Activated T-helper 1 cell treated with Interleukin-2 at 50 U/mL for 16 hours (primary cell): Measurements from ENCODE around the gene PCDHGA1.

Source experiments
- DNase-seq: peaks from one replicate; pipeline ENCODE4 v3.0.0-alpha.2; 2020; ENCODE audit warnings: low read depth

Gene PCDHGA1

DNA sequence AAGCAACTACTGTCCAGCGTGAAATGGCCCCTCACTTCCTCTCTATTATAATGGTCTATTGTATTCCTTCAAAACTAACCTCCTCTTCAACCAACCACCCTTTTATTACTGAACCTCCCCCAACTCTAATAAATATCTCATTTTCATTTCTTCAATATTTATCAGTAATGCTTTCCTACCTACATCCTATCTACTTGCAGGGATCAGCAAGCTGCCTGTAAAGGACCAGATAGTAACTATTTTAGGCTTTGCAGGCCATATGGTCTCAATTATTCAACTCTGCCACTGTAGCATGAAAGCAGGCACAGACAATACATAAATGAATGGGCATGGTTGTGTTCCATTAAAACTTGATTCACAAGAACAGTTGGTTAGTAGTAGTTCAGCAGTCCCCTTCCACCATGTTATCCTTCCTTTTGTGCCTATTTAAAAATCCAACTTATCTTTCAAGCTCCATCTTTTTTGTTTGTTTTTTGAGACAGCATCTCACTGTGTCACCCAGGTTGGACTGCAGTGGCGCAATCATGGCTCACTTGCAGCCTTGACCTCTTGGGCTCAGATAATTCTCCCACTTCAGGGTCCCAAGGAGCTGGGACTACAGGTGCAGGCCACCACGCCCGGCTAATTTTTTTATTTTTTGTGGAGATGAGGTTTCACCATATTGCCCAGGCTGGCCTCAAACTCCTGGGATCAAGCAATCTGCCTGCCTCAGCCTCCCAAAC lies 204.3 kb downstream of the PCDHGA1 start:
- DNase-seq: no peak

DNA sequence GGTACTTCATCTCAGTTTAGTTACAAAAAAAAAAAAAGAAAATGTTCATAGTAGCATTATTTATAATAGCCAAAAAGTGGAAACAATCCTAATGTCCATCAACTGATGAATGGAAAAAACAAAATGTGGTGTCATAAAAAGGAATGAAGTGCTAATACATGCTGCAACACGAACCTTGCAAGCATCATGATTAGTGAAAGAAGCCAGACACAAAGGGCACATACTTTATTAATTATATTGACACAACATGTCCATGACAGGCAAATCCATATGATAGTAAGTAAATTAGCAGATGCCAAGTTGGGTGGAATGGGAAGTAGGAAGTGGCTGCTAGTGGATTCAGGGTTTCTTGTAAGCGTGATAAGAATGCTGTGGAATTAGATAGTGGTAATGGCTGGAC lies 212.7 kb downstream of the PCDHGA1 start:
- DNase-seq: no peak

DNA sequence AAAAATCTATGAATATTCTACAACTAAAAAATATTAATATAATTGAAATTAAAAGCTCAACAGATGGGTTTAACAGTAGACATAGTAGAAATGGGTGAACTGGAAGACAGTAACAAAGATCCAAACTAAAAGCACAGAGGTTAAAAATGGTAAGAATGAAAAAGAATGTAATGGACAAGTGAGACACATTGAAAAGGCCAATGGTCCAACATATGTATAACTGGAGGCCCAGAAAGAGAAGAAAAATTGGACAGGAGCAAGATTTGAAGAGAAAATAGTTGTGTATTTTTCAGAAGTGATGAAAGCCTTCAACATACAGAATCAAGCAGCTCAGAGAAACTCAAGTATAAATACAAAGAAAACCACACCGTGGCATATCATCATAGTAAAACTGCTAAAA lies 217.2 kb downstream of the PCDHGA1 start:
- DNase-seq: no peak

DNA sequence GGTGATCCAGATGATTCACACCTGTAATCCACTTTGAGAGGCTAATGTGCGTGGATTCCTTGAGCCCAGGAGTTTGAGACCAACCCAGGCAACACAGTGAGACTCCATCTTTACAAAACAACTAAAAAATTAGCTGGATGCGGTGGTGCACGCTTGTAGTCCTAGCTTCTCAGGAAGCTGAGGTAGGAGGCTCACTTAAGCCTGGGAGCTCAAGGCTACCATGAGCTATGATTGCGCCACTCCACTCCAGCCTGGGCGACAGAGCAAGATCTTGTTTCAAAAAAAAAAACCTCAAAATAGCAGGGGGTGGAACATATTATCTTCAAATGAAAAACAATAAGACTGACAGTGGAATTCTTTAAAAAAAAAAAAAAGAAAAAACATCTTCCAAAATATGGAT lies 217.6 kb downstream of the PCDHGA1 start:
- DNase-seq: no peak

DNA sequence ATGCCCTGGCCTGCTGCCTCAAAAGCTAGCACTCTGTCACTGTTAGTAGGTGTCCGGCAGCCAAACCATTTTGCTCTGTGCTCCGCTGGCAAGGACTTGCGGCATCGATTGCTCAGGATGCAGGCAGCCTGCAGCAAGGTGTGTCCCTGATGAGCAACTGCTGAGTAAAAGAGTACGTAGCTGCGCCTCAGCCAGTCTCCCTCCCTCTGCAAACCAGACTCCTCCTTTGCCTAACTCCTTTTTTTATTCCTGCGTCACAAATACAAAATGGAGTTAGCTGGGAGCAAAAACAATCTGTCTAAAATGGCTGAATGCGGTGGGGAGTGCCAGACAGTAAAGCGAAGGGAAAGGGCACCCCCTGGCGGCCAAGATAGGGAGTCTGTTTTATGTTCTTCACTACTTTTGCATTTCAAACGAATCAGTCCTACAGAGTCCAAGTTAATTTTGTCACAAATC lies 227.4 kb downstream of the PCDHGA1 start:
- DNase-seq: peak; percentile 48

DNA sequence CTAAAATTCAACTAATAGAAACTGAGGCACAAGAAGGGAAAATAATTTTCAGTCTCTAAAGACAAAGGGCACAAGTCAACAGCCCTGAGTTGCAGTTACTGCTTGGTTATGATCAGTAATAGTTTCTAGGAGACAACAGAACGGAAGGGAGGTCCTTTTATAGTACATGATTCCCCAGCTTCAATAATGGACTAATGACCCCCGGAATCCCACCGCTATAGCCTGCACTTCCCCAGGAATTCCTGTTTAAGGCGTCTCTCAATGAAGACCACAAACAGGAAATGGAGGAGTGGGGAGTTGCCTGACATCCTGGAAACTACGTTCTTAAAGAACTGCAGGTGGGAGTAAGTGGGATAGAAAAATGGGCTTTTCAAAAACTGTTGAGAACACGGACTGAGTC lies 227.8 kb downstream of the PCDHGA1 start:
- no peak for DNase-seq

DNA sequence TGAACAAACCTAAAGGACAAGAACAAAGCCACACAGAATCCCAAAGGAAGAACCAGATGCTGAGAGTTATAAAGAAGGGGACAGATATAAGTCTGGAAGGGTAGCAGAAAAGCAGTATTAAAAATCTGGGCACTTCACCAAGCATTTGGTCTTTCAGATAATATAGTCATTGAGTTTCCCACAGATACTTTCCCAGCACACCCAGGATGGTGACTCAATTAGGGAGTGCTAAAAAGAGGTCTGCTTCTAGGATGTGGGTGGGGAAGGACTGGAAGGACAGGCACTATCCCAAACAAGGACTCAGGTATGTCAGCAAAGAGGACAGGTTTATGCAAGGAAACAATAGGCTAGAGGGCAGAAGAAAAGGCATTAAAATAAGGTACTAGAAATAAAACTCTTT lies 229.1 kb downstream of the PCDHGA1 start:
- DNase-seq: no peak

DNA sequence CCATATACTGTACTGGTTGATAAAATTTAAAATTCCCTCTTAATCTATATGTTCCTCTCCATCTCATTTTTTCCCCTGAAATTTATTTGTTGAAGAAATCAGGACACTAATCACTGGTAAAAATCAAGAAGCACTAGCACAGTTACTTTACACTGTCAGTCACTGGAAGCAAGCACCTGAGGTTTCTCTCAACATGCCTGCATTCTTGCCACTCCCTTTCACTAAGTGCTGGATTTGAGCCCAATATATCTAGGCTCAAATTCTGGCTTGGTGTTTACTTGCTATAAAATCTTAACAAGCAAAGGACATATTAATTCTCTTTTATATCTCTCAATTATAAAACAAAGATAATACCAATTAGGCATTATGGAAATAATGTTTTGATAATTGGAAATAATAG lies 229.8 kb downstream of the PCDHGA1 start:
- DNase-seq: no peak

DNA sequence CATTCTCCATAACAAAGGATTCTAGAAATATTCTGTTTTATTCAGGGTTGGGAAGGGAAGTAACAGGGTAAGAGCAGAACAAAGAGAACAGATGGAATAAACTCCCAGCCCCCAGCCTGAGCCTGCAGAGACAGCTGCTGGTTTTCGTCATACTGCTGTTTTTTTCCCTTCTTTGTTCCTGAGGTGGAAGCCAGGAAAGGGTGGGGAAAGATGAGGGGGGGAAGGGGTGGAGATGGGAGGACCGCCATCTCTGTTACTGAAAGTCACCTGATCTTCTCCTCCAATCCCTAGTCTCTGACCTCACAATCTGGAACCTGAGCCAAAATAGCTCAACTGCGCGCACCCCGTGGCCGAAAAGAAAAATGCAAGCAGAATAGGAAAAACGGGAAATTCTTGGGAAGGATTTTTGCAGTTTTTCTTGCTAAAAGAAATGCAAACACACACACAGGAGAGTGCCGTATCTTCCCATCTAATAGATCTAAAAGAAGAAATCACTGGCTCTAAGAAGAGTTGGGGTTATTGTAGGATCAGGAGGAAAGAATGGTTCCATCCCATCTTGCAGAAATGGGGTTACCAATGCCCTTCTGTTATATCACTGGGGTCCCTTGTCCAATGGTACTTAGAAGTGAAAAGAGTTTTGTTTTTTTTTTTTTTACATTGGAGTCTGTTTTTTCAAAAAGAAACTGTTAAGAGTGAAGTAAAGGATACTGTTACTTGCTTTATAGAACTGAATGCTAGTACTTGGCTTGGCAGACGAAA lies 230.6 kb downstream of the PCDHGA1 start:
- DNase-seq: no peak
